H1 (cell line): ENCODE measurements around the gene MAML3. TPM values are rescaled to one million over a fixed set of nuclear protein-coding genes. Genes with fewer than 3 reads are reported as not detected.

Experiments used
- CTCF ChIP-seq, 3 experiments: IDR thresholded peaks; 1 replicate in 2 of 3; 2 replicates in 1 of 3; pipeline versions ENCODE4 v1.5.1 to v1.6.1; 2011; ENCODE audit warnings: low read length in 3 of 3, mild to moderate bottlenecking in 3 of 3, inconsistent platforms in 2 of 3, low read depth in 1 of 3, moderate library complexity in 1 of 3; ENCODE audit not compliant: insufficient read depth in 1 of 3; ENCODE audit errors: control extremely low read depth in 1 of 3
- EP300 ChIP-seq, 2 experiments: IDR thresholded peaks; 1 replicate in 1 of 2; 2 replicates in 1 of 2; pipeline ENCODE4 v1.6.1; 2011 to 2012; ENCODE audit warnings: low read depth in 2 of 2, low read length in 2 of 2, mild to moderate bottlenecking in 2 of 2, borderline replicate concordance in 1 of 2, inconsistent platforms in 1 of 2, moderate library complexity in 1 of 2
- GABPA ChIP-seq: IDR thresholded peaks from 2 replicates; pipeline ENCODE4 v1.6.1; 2011; ENCODE audit warnings: mild to moderate bottlenecking, low read length, moderate library complexity, borderline replicate concordance; ENCODE audit not compliant: insufficient read depth
- PHF8 ChIP-seq: fragments of 200-600 bp; sonication (generic); conservative IDR thresholded peaks from 2 replicates; pipeline ENCODE4 v1.7.1; 2012; ENCODE audit warnings: low read depth, mild to moderate bottlenecking, inconsistent platforms, low read length, moderate library complexity
- SP4 ChIP-seq: IDR thresholded peaks from 2 replicates; pipeline ENCODE4 v1.6.1; 2012; ENCODE audit warnings: low read length, inconsistent platforms
- SRF ChIP-seq: IDR thresholded peaks from 2 replicates; pipeline ENCODE4 v1.6.1; 2011; ENCODE audit warnings: mild to moderate bottlenecking, low read depth, low read length, moderate library complexity
- polyA plus RNA-seq, 7 experiments: library from polyadenylated mRNA; depleted of rRNA in 3 of 7; stranded (reverse) in 5 of 7; unstranded in 2 of 7; fragments of >200 nt in 5 of 7; fragments of 200-250 nt in 2 of 7; gene quantifications; 1 replicate in 5 of 7; 2 replicates in 1 of 7; 4 replicates in 1 of 7; pipeline versions ENCODE4 v1.2.1 to v1.2.3, GENCODE V29; 2011 to 2013; ENCODE audit warnings: missing spikeins in 2 of 7, mixed read lengths in 2 of 7
- total RNA-seq: library from RNA; stranded (reverse); fragmentation: NEBNext Ultra II Directional; extraction: Animal tissue kit (Norgen Biotek cat#: 25700); gene quantifications from 2 replicates; pipeline ENCODE4 v1.2.1, GENCODE V29; 2021
- TF ChIP-seq, protein P1 (sequence below): fragments of 300-600 bp; sonication (generic); IDR thresholded peaks from 2 replicates; pipeline ENCODE4 v1.7.1; 2012; ENCODE audit warnings: low read length, moderate library complexity, mild to moderate bottlenecking, inconsistent platforms; ENCODE audit not compliant: insufficient replicate concordance

Gene MAML3
- total and polyA plus RNA-seq, 2 of the 8 experiments (the other 6 are each of a cell fraction or from before 2014, with no cell fraction given): 2.1 to 5.7 TPM

DNA sequence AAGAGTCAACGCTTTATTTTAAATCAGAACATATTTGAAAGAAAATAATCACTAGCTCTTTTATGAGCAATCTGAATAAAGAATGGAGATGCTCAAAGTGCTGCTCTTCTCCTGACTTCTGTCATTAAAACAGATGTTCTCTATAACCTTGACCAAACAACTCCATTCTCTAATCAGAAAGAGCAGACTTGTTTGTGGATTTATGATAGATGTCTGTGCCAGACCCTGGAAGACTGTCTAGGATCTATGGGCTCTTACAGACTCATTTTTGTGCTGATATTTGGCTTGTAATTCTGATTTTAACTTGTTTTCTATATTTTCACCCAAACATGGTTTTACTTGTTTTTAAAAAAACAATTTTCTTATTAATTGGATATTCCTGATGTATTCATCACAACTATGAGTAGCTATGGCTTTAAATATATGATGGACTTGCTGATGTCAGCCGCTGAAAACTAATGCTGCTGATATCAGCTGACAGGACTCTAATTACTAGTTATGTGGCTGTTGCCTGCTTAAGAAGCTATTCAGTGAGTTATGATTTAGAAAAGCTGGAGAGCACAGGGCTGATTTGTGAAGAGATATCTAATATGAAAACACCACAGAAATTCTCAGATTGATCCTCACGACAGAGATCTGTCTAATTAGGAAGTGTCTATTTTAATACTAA is 31.6 kb upstream of the MAML3 start (continued):
- TF ChIP-seq, protein P1, sequence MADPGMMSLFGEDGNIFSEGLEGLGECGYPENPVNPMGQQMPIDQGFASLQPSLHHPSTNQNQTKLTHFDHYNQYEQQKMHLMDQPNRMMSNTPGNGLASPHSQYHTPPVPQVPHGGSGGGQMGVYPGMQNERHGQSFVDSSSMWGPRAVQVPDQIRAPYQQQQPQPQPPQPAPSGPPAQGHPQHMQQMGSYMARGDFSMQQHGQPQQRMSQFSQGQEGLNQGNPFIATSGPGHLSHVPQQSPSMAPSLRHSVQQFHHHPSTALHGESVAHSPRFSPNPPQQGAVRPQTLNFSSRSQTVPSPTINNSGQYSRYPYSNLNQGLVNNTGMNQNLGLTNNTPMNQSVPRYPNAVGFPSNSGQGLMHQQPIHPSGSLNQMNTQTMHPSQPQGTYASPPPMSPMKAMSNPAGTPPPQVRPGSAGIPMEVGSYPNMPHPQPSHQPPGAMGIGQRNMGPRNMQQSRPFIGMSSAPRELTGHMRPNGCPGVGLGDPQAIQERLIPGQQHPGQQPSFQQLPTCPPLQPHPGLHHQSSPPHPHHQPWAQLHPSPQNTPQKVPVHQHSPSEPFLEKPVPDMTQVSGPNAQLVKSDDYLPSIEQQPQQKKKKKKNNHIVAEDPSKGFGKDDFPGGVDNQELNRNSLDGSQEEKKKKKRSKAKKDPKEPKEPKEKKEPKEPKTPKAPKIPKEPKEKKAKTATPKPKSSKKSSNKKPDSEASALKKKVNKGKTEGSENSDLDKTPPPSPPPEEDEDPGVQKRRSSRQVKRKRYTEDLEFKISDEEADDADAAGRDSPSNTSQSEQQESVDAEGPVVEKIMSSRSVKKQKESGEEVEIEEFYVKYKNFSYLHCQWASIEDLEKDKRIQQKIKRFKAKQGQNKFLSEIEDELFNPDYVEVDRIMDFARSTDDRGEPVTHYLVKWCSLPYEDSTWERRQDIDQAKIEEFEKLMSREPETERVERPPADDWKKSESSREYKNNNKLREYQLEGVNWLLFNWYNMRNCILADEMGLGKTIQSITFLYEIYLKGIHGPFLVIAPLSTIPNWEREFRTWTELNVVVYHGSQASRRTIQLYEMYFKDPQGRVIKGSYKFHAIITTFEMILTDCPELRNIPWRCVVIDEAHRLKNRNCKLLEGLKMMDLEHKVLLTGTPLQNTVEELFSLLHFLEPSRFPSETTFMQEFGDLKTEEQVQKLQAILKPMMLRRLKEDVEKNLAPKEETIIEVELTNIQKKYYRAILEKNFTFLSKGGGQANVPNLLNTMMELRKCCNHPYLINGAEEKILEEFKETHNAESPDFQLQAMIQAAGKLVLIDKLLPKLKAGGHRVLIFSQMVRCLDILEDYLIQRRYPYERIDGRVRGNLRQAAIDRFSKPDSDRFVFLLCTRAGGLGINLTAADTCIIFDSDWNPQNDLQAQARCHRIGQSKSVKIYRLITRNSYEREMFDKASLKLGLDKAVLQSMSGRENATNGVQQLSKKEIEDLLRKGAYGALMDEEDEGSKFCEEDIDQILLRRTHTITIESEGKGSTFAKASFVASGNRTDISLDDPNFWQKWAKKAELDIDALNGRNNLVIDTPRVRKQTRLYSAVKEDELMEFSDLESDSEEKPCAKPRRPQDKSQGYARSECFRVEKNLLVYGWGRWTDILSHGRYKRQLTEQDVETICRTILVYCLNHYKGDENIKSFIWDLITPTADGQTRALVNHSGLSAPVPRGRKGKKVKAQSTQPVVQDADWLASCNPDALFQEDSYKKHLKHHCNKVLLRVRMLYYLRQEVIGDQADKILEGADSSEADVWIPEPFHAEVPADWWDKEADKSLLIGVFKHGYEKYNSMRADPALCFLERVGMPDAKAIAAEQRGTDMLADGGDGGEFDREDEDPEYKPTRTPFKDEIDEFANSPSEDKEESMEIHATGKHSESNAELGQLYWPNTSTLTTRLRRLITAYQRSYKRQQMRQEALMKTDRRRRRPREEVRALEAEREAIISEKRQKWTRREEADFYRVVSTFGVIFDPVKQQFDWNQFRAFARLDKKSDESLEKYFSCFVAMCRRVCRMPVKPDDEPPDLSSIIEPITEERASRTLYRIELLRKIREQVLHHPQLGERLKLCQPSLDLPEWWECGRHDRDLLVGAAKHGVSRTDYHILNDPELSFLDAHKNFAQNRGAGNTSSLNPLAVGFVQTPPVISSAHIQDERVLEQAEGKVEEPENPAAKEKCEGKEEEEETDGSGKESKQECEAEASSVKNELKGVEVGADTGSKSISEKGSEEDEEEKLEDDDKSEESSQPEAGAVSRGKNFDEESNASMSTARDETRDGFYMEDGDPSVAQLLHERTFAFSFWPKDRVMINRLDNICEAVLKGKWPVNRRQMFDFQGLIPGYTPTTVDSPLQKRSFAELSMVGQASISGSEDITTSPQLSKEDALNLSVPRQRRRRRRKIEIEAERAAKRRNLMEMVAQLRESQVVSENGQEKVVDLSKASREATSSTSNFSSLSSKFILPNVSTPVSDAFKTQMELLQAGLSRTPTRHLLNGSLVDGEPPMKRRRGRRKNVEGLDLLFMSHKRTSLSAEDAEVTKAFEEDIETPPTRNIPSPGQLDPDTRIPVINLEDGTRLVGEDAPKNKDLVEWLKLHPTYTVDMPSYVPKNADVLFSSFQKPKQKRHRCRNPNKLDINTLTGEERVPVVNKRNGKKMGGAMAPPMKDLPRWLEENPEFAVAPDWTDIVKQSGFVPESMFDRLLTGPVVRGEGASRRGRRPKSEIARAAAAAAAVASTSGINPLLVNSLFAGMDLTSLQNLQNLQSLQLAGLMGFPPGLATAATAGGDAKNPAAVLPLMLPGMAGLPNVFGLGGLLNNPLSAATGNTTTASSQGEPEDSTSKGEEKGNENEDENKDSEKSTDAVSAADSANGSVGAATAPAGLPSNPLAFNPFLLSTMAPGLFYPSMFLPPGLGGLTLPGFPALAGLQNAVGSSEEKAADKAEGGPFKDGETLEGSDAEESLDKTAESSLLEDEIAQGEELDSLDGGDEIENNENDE: no peak
- TF ChIP-seq SP4: no peak
- no peak for TF ChIP-seq EP300 (IDR thresholded peaks at IDR 0.05; ENCODE audit: borderline replicate concordance in 1 of 2, low read depth in 2 of 2, low read length in 2 of 2)
- TF ChIP-seq CTCF (IDR thresholded peaks at IDR 0.05; ENCODE audit: control extremely low read depth in 1 of 3, insufficient read depth in 1 of 3, low read depth in 1 of 3, low read length in 3 of 3): no peak
- no peak for TF ChIP-seq SRF
- no peak for TF ChIP-seq PHF8
- no peak for TF ChIP-seq GABPA
